ENCODE results near the gene SLC2A10.

The SLC2A10 gene

DNA sequence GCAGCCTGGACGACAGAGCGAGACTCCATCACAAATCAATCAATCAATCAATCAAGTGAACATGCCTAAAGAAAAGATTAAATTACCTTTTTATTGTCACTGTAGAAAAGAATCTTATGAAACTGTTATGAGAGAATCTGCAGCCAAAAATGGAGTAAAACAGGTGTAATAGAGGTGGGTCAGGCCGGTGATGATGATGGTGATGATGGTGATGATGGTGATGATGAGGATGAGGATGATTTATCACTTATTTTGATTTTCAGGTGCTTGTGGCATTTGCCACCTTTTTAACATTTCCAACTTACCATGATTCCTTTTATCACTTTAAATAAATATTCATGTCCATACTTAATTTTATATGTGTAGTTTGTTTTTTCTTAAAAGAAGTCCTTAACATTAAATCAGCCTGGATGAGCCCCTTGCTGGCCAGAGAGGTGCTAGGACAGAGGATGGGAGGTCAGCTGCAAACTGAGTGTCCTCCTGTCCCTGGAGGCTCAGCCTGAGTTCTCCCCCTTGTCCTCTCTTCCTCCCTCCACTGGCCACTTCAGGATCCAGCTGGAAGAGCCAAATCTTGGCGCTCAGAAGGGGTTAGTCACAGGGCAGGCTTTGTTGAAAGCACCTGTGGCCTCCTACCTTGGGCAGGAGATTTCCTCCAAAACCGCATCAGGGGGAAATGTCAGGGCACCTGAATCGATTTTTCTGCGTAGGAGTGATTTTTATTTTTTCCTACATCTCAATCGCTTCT lies 32.6 kb downstream of the SLC2A10 start:
- H3K9me3 Mint-ChIP-seq = peaks cover 0 to 2% of the 10 kb centered on the region in 2 donors
- H3K27me3 Mint-ChIP-seq = peaks cover 67 to 77% of the 10 kb centered on the region in 2 donors
- no peak overlapping the region for H3K4me3 Mint-ChIP-seq
- DNase-seq (no peak), ATAC-seq (replicated peaks) (no peak)
- no peaks in the 10 kb centered on the region for H3K36me3 Mint-ChIP-seq (ENCODE audit: insufficient read depth)
- H3K27ac Mint-ChIP-seq = no peak overlapping the region
- H3K4me1 Mint-ChIP-seq (ENCODE audit: low read depth in 2 of 2) = peaks cover 0 to 3% of the 10 kb centered on the region in 2 donors

DNA sequence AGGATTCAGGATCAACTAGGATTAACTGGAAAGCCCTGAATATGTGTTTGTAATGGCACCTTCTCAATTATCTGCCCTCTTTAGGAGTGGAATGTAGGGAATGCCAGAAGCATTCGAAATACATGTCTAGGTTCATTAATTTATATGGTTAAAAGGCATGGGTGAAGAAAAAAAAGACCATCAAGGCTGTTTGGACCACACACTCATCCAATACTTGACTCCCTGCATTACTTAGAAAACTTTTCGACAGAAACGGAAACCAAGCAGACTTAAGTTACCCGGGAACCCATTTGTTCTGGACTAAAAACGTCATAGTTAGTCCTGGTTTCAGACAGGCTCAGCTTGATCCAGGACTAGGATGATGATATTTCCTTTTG lies 33.2 kb downstream of the SLC2A10 start:
- DNase-seq (no peak), ATAC-seq (replicated peaks) (no peak)
- Mint-ChIP-seq H3K27me3 (peaks cover 73 to 80% of the 10 kb centered on the region in 2 donors), H3K36me3 (ENCODE audit: insufficient read depth) (no peaks in the 10 kb centered on the region), H3K9me3 (peaks cover 0 to 2% of the 10 kb centered on the region in 2 donors), H3K27ac (no peak overlapping the region), H3K4me3 (no peak overlapping the region), H3K4me1 (ENCODE audit: low read depth in 2 of 2) (peaks cover 0 to 3% of the 10 kb centered on the region in 2 donors)

- DNase-seq (no peak), ATAC-seq (replicated peaks) (no peak)
- H3K9me3 Mint-ChIP-seq = peaks cover 0 to 2% of the 10 kb centered on the region in 2 donors
- H3K4me3 Mint-ChIP-seq = no peak overlapping the region
- no peaks in the 10 kb centered on the region for H3K36me3 Mint-ChIP-seq (ENCODE audit: insufficient read depth)
- no peak overlapping the region for H3K27ac Mint-ChIP-seq
- peaks cover 72 to 79% of the 10 kb centered on the region in 2 donors for H3K27me3 Mint-ChIP-seq
- H3K4me1 Mint-ChIP-seq (ENCODE audit: low read depth in 2 of 2) = peaks cover 0 to 3% of the 10 kb centered on the region in 2 donors
Measured at GRCh38 chr20:46743088-46743487, 33.6 kb downstream of the SLC2A10 start.

DNA sequence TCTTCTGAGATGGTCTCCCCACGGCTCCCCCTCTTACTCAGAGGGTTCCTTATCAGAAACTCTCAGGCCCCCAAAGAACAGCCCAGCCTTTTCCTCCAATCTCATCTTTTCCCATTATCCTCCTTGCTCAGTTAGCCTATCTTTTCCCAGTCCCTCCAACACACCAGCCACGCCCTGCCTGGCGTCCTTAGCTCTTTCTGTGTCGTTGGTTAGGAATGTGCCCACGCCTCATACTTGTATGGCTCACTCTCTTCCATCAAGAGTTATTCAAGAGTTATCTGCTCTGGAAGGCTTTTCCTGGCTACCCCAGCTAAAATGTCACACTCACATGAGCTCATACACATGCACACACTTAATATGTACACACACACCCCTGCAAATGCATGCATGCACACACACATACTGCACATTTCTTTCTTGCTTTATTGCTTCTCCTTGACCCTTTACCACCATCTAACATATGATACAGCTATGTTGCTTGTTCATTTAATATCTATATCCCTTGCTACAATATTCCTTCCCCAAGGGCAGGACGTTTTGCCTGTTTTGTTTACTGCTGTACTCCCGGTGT lies 37.6 kb downstream of the SLC2A10 start:
- DNase-seq (no peak), ATAC-seq (replicated peaks) (no peak)
- Mint-ChIP-seq H3K4me3 (no peak overlapping the region), H3K27me3 (peaks cover 68 to 76% of the 10 kb centered on the region in 2 donors), H3K27ac (no peak overlapping the region), H3K9me3 (no peaks in the 10 kb centered on the region), H3K4me1 (ENCODE audit: low read depth in 2 of 2) (no peaks in the 10 kb centered on the region), H3K36me3 (ENCODE audit: insufficient read depth) (no peaks in the 10 kb centered on the region)

DNA sequence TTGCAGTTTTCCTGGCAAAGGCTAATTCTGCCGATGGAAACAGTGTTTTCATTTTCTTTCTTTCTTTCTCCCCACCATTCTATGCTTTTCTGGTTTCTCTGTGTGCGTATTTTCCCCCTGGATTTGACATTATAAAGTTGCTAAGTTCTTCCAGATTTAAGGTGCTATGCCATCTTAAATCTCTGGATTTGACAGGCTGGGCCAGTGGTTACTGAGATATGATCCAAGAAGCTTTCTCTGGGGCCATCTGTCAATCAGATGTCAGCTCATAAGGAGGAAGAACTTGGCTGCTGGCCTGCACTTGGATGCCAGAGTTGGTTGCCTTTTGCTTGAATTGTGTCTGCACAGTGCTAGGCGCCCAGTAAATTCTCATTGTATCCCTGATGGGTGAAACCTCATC lies 39.7 kb downstream of the SLC2A10 start:
- Mint-ChIP-seq H3K27me3 (peaks cover 57 to 67% of the 10 kb centered on the region in 2 donors), H3K4me3 (no peak overlapping the region), H3K36me3 (ENCODE audit: insufficient read depth) (no peaks in the 10 kb centered on the region), H3K9me3 (no peaks in the 10 kb centered on the region), H3K4me1 (ENCODE audit: low read depth in 2 of 2) (peaks cover 0 to 2% of the 10 kb centered on the region in 2 donors), H3K27ac (no peak overlapping the region)
- DNase-seq (no peak), ATAC-seq (replicated peaks) (no peak)

- Mint-ChIP-seq H3K27me3 (peaks cover 39 to 46% of the 10 kb centered on the region in 2 donors), H3K4me3 (no peak overlapping the region), H3K4me1 (ENCODE audit: low read depth in 2 of 2) (peaks cover 0 to 2% of the 10 kb centered on the region in 2 donors), H3K27ac (no peak overlapping the region), H3K36me3 (ENCODE audit: insufficient read depth) (no peaks in the 10 kb centered on the region), H3K9me3 (no peaks in the 10 kb centered on the region)
- DNase-seq = no peak
- no peak for ATAC-seq (replicated peaks)
Measured at GRCh38 chr20:46751856-46752255, 42.4 kb downstream of the SLC2A10 start.

GRCh38 chr20:46752728-46753127 lies 43.3 kb downstream of the SLC2A10 start:
- H3K27ac Mint-ChIP-seq = no peak overlapping the region
- ATAC-seq (replicated peaks) (no peak), DNase-seq (peak; percentile 15 to 27 (median 15))
- H3K36me3 Mint-ChIP-seq (ENCODE audit: insufficient read depth) = no peaks in the 10 kb centered on the region
- no peak overlapping the region for H3K4me3 Mint-ChIP-seq
- peaks cover 0 to 2% of the 10 kb centered on the region in 2 donors for H3K4me1 Mint-ChIP-seq (ENCODE audit: low read depth in 2 of 2)
- H3K9me3 Mint-ChIP-seq = no peaks in the 10 kb centered on the region
- peaks cover 30 to 45% of the 10 kb centered on the region in 2 donors for H3K27me3 Mint-ChIP-seq

GRCh38 chr20:46755483-46756413 lies 46.3 kb downstream of the SLC2A10 start:
- no peak overlapping the region for H3K27ac Mint-ChIP-seq
- peaks cover 29 to 49% of the 10 kb centered on the region in 2 donors for H3K27me3 Mint-ChIP-seq
- H3K4me3 Mint-ChIP-seq = no peak overlapping the region
- no peak for ATAC-seq (replicated peaks)
- no peaks in the 10 kb centered on the region for H3K9me3 Mint-ChIP-seq
- H3K4me1 Mint-ChIP-seq (ENCODE audit: low read depth in 2 of 2) = peaks cover 0 to 6% of the 10 kb centered on the region in 2 donors
- DNase-seq = no peak
- H3K36me3 Mint-ChIP-seq (ENCODE audit: insufficient read depth) = no peaks in the 10 kb centered on the region

DNA sequence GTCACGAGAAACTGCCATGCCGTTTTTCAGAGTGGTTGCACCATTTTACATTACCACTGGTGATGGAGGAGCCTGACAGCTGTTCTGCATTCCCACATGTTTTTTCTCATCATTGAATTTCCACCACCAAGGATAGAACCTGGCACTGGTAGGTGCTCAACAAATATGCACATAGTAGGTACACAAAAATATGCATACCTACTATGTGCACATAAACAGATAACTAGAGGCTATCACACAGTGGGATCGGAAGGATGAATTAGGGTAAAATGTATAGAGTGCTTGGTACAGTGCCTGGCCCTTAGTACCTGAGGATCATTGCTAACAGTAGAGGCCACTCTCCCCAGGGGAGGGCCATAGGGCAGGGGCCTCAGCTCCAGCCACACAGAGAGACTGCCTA lies 47.0 kb downstream of the SLC2A10 start:
- no peaks in the 10 kb centered on the region for H3K36me3 Mint-ChIP-seq (ENCODE audit: insufficient read depth)
- ATAC-seq (replicated peaks) = no peak
- no peaks in the 10 kb centered on the region for H3K9me3 Mint-ChIP-seq

DNA sequence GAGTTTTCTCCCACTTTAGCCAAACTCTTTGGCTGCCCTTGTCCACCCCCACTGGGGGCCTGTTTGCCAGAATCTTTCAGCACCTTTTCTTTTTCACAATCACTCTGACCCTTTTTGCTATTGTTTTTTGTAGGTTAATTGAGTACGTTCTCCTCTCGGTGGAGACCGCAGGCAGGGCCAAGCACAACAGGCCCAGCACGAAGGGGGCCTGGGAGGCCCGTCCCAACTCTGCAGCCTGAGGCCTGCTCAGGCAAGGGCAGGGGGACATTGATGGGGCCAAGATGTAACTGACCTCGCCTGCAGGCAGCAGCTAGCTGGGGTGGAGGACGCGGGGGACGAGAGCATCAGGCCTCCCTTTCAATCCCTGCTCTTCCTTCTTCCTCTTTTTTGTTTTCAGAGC lies 47.7 kb downstream of the SLC2A10 start:
- no peak for ATAC-seq (replicated peaks)

More for the DNA sequence above, 47.0 kb downstream of the SLC2A10 start:
- Mint-ChIP-seq H3K27me3 (peaks cover 28 to 49% of the 10 kb centered on the region in 2 donors), H3K27ac (no peak overlapping the region), H3K4me1 (ENCODE audit: low read depth in 2 of 2) (peaks cover 0 to 6% of the 10 kb centered on the region in 2 donors), H3K4me3 (no peak overlapping the region)
- DNase-seq = no peak

DNA sequence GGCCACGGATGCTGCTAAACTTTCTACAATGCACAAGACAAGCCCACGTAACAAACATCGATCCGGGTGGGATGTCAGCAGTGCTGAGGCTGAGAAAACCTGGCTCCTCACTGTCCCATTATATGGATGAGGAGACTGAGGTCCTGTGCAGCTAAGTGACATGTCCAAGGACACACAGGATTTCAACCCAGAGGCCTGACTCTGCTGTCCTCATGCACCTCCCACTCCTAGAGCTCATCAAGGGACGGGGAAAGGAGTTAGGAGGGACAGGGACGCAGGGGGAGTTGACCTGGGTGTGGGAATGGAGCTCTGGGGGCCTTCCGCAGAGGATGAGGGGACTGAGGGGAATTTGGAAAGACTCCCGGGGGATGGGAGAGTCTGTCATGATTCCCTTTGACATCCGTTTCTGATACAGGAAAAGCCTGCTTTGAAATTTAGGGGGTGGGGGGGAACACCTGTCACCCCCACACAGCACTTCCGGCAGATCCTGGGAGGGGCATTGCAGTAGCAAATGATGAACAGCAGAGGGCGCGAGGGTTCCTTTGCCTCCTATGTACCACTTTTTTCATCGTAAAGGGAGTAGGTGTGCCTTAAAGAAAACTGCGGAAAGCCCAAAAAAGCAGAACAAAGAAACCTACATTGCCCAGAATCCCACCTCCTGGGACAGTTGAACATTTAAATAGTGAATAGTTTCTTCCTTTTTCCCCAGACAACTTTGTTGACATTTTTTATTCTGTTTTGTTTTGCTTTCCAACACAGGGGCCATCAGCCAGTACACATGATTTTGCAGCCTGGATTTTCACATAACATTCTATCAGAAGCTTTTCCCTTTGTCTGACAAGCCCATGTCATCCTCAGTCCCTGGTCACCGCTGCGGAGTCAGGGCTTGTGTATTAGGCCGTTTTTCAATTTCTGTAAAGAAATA lies 48.6 kb downstream of the SLC2A10 start:
- peak; percentile 56 for ATAC-seq (replicated peaks)
- DNase-seq = peak; percentile 22 to 49 (median 26)
- H3K4me1 Mint-ChIP-seq (ENCODE audit: low read depth in 2 of 2) = peaks cover 0 to 3% of the 10 kb centered on the region in 2 donors
- no peak overlapping the region for H3K27ac Mint-ChIP-seq
- no peak overlapping the region for H3K4me3 Mint-ChIP-seq
- peaks cover 21 to 54% of the 10 kb centered on the region in 2 donors for H3K27me3 Mint-ChIP-seq
- H3K36me3 Mint-ChIP-seq (ENCODE audit: insufficient read depth) = no peaks in the 10 kb centered on the region
- H3K9me3 Mint-ChIP-seq = no peaks in the 10 kb centered on the region

More for the DNA sequence above, 47.7 kb downstream of the SLC2A10 start:
- Mint-ChIP-seq H3K27me3 (peaks cover 21 to 50% of the 10 kb centered on the region in 2 donors), H3K36me3 (ENCODE audit: insufficient read depth) (no peaks in the 10 kb centered on the region), H3K4me3 (no peak overlapping the region), H3K9me3 (no peaks in the 10 kb centered on the region), H3K4me1 (ENCODE audit: low read depth in 2 of 2) (peaks cover 0 to 6% of the 10 kb centered on the region in 2 donors), H3K27ac (no peak overlapping the region)
- no peak for DNase-seq

GRCh38 chr20:46758929-46759669 lies 49.6 kb downstream of the SLC2A10 start:
- Mint-ChIP-seq H3K27ac (no peak overlapping the region), H3K9me3 (no peaks in the 10 kb centered on the region), H3K4me3 (no peak overlapping the region), H3K4me1 (ENCODE audit: low read depth in 2 of 2) (peaks cover 0 to 3% of the 10 kb centered on the region in 2 donors), H3K36me3 (ENCODE audit: insufficient read depth) (no peaks in the 10 kb centered on the region), H3K27me3 (peaks cover 21 to 62% of the 10 kb centered on the region in 2 donors)
- DNase-seq = no peak
- ATAC-seq (replicated peaks) = no peak
